HG02623 (cell line): ENCODE data around the gene RAPGEF4.

ENCODE experiments used
- ATAC-seq: cut with Tn5 transposase; IDR thresholded peaks from one replicate; pipeline ENCODE4 v1.9.1; 2021; ENCODE audit warnings: moderate library complexity; ENCODE audit not compliant: unreplicated experiment

RAPGEF4 gene

GRCh38 chr2:172993931-172994717 lies 258.5 kb downstream of the RAPGEF4 start:
- no peak for ATAC-seq

- ATAC-seq = no peak
Measured at GRCh38 chr2:172994864-172995263, 259.2 kb downstream of the RAPGEF4 start.

GRCh38 chr2:172995323-172996244 lies 259.9 kb downstream of the RAPGEF4 start:
- no peak for ATAC-seq

- ATAC-seq = no peak
Measured at GRCh38 chr2:172996387-172996961, 260.8 kb downstream of the RAPGEF4 start.

GRCh38 chr2:172997031-172997430 lies 261.4 kb downstream of the RAPGEF4 start:
- no peak for ATAC-seq

GRCh38 chr2:172998547-172999272 lies 263.1 kb downstream of the RAPGEF4 start:
- ATAC-seq = no peak

- ATAC-seq = no peak
Measured at GRCh38 chr2:172999641-173000386, 264.2 kb downstream of the RAPGEF4 start.

GRCh38 chr2:173001664-173002604 lies 266.3 kb downstream of the RAPGEF4 start:
- no peak for ATAC-seq

- no peak for ATAC-seq
Measured at GRCh38 chr2:173002751-173003541, 267.3 kb downstream of the RAPGEF4 start.

- no peak for ATAC-seq
Measured at GRCh38 chr2:173008786-173009185, 273.1 kb downstream of the RAPGEF4 start.

- no peak for ATAC-seq
Measured at GRCh38 chr2:173010233-173010632, 274.6 kb downstream of the RAPGEF4 start.

- no peak for ATAC-seq
Measured at GRCh38 chr2:173016451-173016850, 280.8 kb downstream of the RAPGEF4 start.

GRCh38 chr2:173017646-173018420 lies 282.2 kb downstream of the RAPGEF4 start:
- no peak for ATAC-seq

- ATAC-seq = no peak
Measured at GRCh38 chr2:173019755-173020154, 284.1 kb downstream of the RAPGEF4 start.

- ATAC-seq = no peak
Measured at GRCh38 chr2:173021939-173022371, 286.3 kb downstream of the RAPGEF4 start.

GRCh38 chr2:173023718-173024117 lies 288.1 kb downstream of the RAPGEF4 start:
- no peak for ATAC-seq

- no peak for ATAC-seq
Measured at GRCh38 chr2:173026479-173026878, 290.8 kb downstream of the RAPGEF4 start.
